Endothelial cell (in vitro differentiated cells): ENCODE measurements around the gene FBXO24. TPM values are rescaled to one million over a fixed set of nuclear protein-coding genes. Genes with fewer than 3 reads are reported as not detected.

Source experiments
- DNase-seq: peaks from one replicate; pipeline ENCODE4 v3.0.0; 2021; ENCODE audit warnings: low spot score
- H3K27ac Mint-ChIP-seq: one replicate; pipeline ENCODE4 v1.8.0; 2021; ENCODE audit warnings: mixed read lengths, inconsistent platforms; ENCODE audit not compliant: unreplicated experiment
- H3K27me3 Mint-ChIP-seq: one replicate; pipeline ENCODE4 v1.8.0; 2021; ENCODE audit warnings: mild to moderate bottlenecking, moderate library complexity, mixed read lengths, inconsistent platforms; ENCODE audit not compliant: unreplicated experiment
- H3K36me3 Mint-ChIP-seq: one replicate; pipeline ENCODE4 v1.8.0; 2021; ENCODE audit warnings: mild to moderate bottlenecking, low read depth, mixed read lengths, inconsistent platforms; ENCODE audit not compliant: unreplicated experiment
- H3K4me1 Mint-ChIP-seq: one replicate; pipeline ENCODE4 v1.8.0; 2021; ENCODE audit warnings: mild to moderate bottlenecking, mixed read lengths, inconsistent platforms; ENCODE audit not compliant: unreplicated experiment
- H3K4me3 Mint-ChIP-seq: one replicate; pipeline ENCODE4 v1.8.0; 2021; ENCODE audit warnings: mild to moderate bottlenecking, mixed read lengths, inconsistent platforms; ENCODE audit not compliant: unreplicated experiment
- H3K9me3 Mint-ChIP-seq: one replicate; pipeline ENCODE4 v1.8.0; 2021; ENCODE audit warnings: mixed read lengths, inconsistent platforms; ENCODE audit not compliant: unreplicated experiment
- CTCF ChIP-seq: fragments of 200-600 bp; sonication (generic); IDR thresholded peaks from one replicate; pipeline ENCODE4 v1.5.0; 2021; ENCODE audit warnings: antibody characterized with exemption; ENCODE audit not compliant: unreplicated experiment
- total RNA-seq: library from RNA; stranded (reverse); fragmentation: NEBNext Ultra II Directional; extraction: Animal tissue kit (Norgen Biotek cat#: 25700); gene quantifications from one replicate; pipeline ENCODE4 v1.2.1, GENCODE V29; 2021; ENCODE audit not compliant: unreplicated experiment

The FBXO24 gene
- total RNA-seq, 1 donor from 2014 or later = 1.3 TPM

- H3K9me3 Mint-ChIP-seq = no peaks in the 10 kb centered on the region
- peaks cover 7% of the 10 kb centered on the region for H3K36me3 Mint-ChIP-seq
- peaks cover 4% of the 10 kb centered on the region for H3K27me3 Mint-ChIP-seq
- no peak for TF ChIP-seq CTCF
- H3K4me1 Mint-ChIP-seq = peaks cover 13% of the 10 kb centered on the region
- H3K27ac Mint-ChIP-seq = no peak overlapping the region
- no peak for DNase-seq
- H3K4me3 Mint-ChIP-seq = no peak overlapping the region
Observed at GRCh38 chr7:100609958-100610357, 23.8 kb downstream of the FBXO24 start.

GRCh38 chr7:100611983-100612729, 26.0 kb downstream of the FBXO24 start, which contains the start of gene MOSPD3:
TSS of gene MOSPD3 (plus strand) at chr7:100612540. CDS start at chr7:100612792, 252 bp downstream.
- Mint-ChIP-seq H3K9me3 (no peaks in the 10 kb centered on the region), H3K4me3 (peak within 1 kb of the TSS; percentile 95), H3K36me3 (peaks cover 7% of the 10 kb centered on the region), H3K4me1 (peaks cover 13% of the 10 kb centered on the region), H3K27me3 (no peaks in the 10 kb centered on the region), H3K27ac (peak within 1 kb of the TSS; percentile 98)
- TF ChIP-seq CTCF = no peak
- DNase-seq = peak; percentile 97

GRCh38 chr7:100612730-100613390, 26.7 kb downstream of the FBXO24 start:
- Mint-ChIP-seq H3K27me3 (no peaks in the 10 kb centered on the region), H3K36me3 (peaks cover 7% of the 10 kb centered on the region)

GRCh38 chr7:100613412-100614175, 27.5 kb downstream of the FBXO24 start:
- no peak for TF ChIP-seq CTCF
- Mint-ChIP-seq H3K4me3 (peak overlapping the region; percentile 88), H3K36me3 (peaks cover 7% of the 10 kb centered on the region), H3K27ac (no peak overlapping the region), H3K9me3 (no peaks in the 10 kb centered on the region), H3K4me1 (peaks cover 13% of the 10 kb centered on the region), H3K27me3 (no peaks in the 10 kb centered on the region)
- no peak for DNase-seq

More at GRCh38 chr7:100612730-100613390, 26.7 kb downstream of the FBXO24 start:
- DNase-seq = no peak
- TF ChIP-seq CTCF = no peak
- Mint-ChIP-seq H3K9me3 (no peaks in the 10 kb centered on the region), H3K4me3 (peak overlapping the region; percentile 95), H3K27ac (peak overlapping the region; percentile 18), H3K4me1 (peaks cover 13% of the 10 kb centered on the region)
